ENCODE results near the gene ACKR3. TPM values are rescaled to one million over a fixed set of nuclear protein-coding genes. Genes with fewer than 3 reads are reported as not detected.
A peak's percentile ranks its signal among the peaks of the same experiment; 100 is the strongest.

ACKR3 gene
- total RNA-seq, 1 donor from 2014 or later, result 56.6 TPM

DNA sequence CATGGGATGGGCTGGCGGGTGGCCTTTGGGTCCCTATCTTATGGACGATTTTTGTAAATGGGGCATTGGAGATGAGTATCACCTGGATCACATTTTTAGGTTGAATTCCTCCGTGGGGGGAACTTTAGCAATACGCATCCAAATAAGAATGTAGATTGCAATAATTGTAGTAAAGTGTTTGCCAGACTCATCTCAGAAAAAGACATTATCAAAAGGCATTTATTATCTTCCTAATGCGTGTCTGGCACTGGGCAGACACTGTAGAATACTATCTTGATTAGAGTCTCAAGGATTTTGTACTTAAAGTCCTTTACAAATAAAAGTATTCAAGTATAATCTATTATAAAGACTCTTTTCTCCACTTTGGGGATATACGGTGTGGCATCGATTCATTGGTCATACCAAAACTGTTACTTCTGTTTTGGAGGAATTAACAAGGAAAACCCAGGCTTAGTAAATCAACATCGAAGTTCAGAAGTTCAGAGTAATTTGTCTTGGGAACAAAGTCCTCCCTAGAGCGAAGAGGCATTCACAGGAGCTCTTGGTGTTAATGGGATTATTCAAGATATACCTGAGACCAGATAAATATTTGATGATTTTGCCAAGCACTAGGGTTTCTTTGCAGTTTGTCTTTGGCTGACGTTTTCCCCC is 578 bp upstream of the ACKR3 start:
- TF ChIP-seq, protein P1, sequence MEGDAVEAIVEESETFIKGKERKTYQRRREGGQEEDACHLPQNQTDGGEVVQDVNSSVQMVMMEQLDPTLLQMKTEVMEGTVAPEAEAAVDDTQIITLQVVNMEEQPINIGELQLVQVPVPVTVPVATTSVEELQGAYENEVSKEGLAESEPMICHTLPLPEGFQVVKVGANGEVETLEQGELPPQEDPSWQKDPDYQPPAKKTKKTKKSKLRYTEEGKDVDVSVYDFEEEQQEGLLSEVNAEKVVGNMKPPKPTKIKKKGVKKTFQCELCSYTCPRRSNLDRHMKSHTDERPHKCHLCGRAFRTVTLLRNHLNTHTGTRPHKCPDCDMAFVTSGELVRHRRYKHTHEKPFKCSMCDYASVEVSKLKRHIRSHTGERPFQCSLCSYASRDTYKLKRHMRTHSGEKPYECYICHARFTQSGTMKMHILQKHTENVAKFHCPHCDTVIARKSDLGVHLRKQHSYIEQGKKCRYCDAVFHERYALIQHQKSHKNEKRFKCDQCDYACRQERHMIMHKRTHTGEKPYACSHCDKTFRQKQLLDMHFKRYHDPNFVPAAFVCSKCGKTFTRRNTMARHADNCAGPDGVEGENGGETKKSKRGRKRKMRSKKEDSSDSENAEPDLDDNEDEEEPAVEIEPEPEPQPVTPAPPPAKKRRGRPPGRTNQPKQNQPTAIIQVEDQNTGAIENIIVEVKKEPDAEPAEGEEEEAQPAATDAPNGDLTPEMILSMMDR (IDR thresholded peaks at IDR 0.05), result no peak
- H3K27ac Mint-ChIP-seq (ENCODE audit: unreplicated experiment), result peak overlapping the region; percentile 93
- H3K9me3 Mint-ChIP-seq (ENCODE audit: low read depth), result no peaks in the 10 kb centered on the region
- H3K27me3 Mint-ChIP-seq (ENCODE audit: low read depth), result no peaks in the 10 kb centered on the region
- peak overlapping the region; percentile 87 for H3K4me3 Mint-ChIP-seq (ENCODE audit: unreplicated experiment)
- no peaks in the 10 kb centered on the region for H3K36me3 Mint-ChIP-seq (ENCODE audit: low read depth)
- DNase-seq (ENCODE audit: low spot score), result no peak
- H3K4me1 Mint-ChIP-seq (ENCODE audit: low read depth), result peaks cover 72% of the 10 kb centered on the region

DNA sequence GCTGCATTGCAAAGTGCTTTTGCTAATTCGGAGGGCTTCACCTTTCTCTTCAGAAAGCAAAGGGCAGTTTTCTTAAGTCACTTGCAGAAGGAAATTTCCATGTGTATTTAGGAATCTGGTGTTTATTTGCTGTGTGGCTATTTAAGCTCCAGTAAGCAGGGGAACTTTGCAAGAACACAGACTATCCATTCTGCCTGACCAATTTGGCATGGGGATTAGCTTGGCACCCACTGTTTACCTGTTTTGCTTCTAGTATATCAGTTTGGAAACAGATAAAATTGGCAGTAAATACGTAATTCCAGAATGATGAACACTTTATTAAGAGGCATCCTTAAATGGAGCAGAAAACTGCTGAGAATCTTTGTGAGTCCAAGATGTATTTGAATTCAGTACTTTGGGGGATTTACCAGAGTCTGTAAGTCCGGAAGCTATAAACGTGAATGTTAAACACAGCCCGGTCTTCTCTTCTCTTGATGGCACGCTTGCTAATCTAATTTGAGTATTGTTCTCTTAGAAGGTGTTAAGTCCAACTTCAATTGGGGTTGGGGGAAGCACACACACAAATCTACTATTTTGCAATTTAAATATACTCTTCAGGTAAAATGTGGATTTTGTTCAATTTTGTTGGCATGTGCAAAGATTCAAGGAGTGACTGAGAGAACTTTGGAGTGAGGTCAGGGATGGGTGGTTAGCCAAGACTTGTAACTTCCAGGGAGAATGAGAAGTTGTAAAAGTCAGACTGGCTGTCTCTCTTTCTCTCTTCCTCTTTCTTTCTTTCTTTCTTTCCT is 650 bp downstream of the ACKR3 start:
- Mint-ChIP-seq H3K9me3 (ENCODE audit: low read depth) (no peaks in the 10 kb centered on the region), H3K4me1 (ENCODE audit: low read depth) (peaks cover 77% of the 10 kb centered on the region), H3K36me3 (ENCODE audit: low read depth) (peaks cover 4% of the 10 kb centered on the region), H3K27ac (ENCODE audit: unreplicated experiment) (peak overlapping the region; percentile 79), H3K4me3 (ENCODE audit: unreplicated experiment) (peak overlapping the region; percentile 87), H3K27me3 (ENCODE audit: low read depth) (no peaks in the 10 kb centered on the region)
- no peak for DNase-seq (ENCODE audit: low spot score)
- TF ChIP-seq, protein P1 (IDR thresholded peaks at IDR 0.05), result no peak

DNA sequence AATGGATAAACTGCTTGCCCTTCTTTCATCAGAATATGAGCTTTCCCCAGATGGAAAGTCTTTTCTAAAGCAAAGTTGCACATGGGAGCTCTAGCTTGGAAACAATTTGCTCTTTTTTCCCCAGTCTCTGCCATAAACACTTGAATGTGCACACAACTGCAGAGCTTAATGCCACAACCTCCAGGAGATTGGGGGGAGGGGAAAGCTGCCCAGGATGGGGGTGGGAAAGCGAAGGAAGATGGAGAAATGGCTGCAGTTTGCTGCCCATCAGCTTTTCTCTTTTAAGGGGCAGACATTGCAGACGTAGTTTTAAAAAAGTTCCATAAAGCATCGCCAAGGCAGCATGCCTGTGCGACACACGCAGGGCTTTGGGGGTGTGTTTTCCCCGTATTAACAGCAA is 1.5 kb downstream of the ACKR3 start:
- Mint-ChIP-seq H3K27ac (ENCODE audit: unreplicated experiment) (peak overlapping the region; percentile 45), H3K27me3 (ENCODE audit: low read depth) (no peaks in the 10 kb centered on the region), H3K36me3 (ENCODE audit: low read depth) (peaks cover 4% of the 10 kb centered on the region), H3K4me1 (ENCODE audit: low read depth) (peaks cover 78% of the 10 kb centered on the region), H3K4me3 (ENCODE audit: unreplicated experiment) (peak overlapping the region; percentile 87), H3K9me3 (ENCODE audit: low read depth) (no peaks in the 10 kb centered on the region)
- TF ChIP-seq, protein P1 (IDR thresholded peaks at IDR 0.05), result no peak
- no peak for DNase-seq (ENCODE audit: low spot score)

DNA sequence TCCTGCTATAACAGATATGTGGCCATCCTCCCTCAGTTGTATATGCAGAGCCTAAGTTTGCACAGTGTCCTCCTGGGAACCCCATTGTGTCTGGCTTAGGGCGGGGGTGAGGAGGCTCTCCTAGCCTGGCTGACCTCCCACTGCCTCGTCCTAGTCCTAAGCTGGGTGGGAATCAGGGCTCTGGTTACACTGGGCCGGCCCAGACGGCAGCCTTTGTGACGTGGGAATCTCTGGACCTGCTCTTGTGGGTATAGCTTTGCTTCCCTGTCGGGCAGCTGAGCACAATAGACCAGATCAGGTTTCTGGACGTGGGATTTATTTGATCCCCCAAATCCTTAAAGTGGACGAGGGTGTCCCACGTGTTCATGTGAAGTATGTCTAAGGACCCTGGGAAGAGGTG is 2.9 kb downstream of the ACKR3 start:
- TF ChIP-seq, protein P1 (IDR thresholded peaks at IDR 0.05), result no peak
- DNase-seq (ENCODE audit: low spot score), result peak; percentile 78
- Mint-ChIP-seq H3K27ac (ENCODE audit: unreplicated experiment) (peak overlapping the region; percentile 57), H3K4me3 (ENCODE audit: unreplicated experiment) (peak overlapping the region; percentile 87), H3K36me3 (ENCODE audit: low read depth) (peaks cover 6% of the 10 kb centered on the region), H3K4me1 (ENCODE audit: low read depth) (peaks cover 87% of the 10 kb centered on the region), H3K27me3 (ENCODE audit: low read depth) (no peaks in the 10 kb centered on the region), H3K9me3 (ENCODE audit: low read depth) (no peaks in the 10 kb centered on the region)

- no peak overlapping the region for H3K27ac Mint-ChIP-seq (ENCODE audit: unreplicated experiment)
- peak; percentile 50 for DNase-seq (ENCODE audit: low spot score)
- peaks cover 88% of the 10 kb centered on the region for H3K4me1 Mint-ChIP-seq (ENCODE audit: low read depth)
- TF ChIP-seq, protein P1 (IDR thresholded peaks at IDR 0.05), result no peak
- peak overlapping the region; percentile 87 for H3K4me3 Mint-ChIP-seq (ENCODE audit: unreplicated experiment)
- H3K27me3 Mint-ChIP-seq (ENCODE audit: low read depth), result no peaks in the 10 kb centered on the region
- H3K36me3 Mint-ChIP-seq (ENCODE audit: low read depth), result peaks cover 7% of the 10 kb centered on the region
- no peaks in the 10 kb centered on the region for H3K9me3 Mint-ChIP-seq (ENCODE audit: low read depth)
Observed at GRCh38 chr2:236573066-236573929, 3.7 kb downstream of the ACKR3 start.

Measured in chondrocyte (in vitro differentiated cells).